OCI-M2 (cell line): ENCODE data around the gene ACTC1.

ENCODE experiments used
- DNase-seq: peaks from one replicate; lab custom pipeline; 2025; ENCODE audit not compliant: unreplicated experiment; lab: John Stamatoyannopoulos, UW

Gene ACTC1

DNA sequence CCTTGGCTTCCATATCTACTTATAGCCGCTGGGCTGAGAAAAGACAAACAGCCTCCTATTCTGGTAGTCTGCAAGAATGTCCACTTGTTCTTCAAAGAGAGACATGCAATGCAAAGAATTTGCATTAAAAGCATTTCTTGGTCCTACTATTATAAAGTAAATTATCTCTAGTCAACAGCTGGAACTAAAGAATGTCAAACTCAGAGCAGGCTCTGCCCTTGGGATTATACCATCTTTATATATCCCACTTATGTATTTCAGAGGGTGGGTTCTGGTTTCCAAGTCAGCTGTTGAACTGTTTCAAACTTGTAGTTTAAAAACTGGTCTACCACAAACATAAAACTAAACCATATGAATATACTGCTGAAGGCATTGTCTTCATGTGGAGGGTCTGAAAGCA is 7.0 kb upstream of the ACTC1 start:
- no peak for DNase-seq

DNA sequence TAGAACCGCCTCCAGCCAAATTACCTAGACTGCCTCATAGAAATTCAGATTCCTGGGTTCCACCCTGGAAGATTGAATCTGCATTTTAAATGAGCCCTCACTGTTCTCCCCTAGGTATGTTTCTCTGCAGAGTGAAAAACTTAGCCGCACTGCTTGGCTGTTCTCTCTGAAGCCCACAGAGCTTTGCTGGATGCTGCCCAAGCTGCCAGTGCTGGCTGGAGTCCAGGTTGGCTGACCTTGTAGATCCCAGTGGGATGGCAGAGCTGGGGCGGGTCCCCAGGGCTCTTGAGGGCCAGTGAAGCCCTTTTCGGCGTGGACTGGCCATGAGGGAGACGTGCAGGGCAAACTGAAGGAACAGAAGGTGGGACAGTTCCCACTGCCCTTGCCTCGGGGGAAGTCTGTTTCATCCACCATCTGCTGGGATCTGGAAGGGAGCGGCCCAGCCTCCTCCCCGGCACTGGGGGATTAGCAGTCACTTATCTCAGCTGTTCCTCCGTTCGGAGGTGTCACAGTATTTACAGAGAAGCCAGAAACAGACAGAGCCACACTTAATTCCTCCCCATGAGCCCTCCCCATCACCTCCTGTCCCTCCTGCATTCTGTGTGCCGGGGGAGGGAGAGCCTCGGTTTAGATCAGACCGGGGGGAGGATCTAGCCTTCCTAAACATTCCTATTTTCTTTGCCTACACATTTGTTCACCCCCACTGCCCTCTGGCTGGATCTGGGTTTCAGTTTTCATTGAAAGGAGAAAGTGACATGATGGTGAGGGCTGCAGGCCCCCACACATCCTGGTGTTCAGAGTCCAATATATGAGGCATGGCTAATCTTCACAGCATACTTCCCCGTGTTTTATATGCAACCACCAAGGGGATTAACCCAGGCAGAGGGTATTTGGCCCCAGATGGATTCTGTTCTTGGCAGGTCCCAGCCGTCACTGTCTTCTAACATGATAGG is 4.1 kb upstream of the ACTC1 start:
- DNase-seq = peak; percentile 20

DNA sequence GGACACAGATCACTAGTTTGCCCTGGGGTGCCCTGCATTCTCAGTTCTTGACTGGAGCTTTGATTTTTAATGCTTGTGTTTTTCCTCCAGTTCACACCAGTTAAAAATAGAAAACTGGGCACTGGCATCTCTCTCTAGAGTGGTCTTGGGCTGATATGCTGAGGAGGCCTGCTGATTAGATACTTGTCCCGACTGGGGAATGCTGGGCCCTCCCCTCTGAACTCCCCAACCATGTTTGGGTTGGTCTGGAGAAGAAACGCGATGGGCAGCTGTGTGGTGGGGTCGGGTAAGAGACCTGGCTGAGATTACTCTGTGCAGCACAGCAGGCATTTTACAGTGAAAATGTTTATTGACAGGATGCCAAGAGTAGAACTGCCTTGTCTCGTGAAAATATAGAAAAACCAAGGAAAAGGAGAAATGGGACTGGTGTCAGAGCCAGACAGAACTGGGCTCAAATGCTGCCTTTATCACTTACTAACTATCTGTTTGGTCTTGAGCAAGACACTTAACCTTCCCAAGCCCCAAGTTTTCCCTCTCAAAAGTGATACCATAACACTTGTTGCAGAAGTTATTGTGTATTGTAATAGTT is 1.6 kb upstream of the ACTC1 start:
- DNase-seq = no peak

DNA sequence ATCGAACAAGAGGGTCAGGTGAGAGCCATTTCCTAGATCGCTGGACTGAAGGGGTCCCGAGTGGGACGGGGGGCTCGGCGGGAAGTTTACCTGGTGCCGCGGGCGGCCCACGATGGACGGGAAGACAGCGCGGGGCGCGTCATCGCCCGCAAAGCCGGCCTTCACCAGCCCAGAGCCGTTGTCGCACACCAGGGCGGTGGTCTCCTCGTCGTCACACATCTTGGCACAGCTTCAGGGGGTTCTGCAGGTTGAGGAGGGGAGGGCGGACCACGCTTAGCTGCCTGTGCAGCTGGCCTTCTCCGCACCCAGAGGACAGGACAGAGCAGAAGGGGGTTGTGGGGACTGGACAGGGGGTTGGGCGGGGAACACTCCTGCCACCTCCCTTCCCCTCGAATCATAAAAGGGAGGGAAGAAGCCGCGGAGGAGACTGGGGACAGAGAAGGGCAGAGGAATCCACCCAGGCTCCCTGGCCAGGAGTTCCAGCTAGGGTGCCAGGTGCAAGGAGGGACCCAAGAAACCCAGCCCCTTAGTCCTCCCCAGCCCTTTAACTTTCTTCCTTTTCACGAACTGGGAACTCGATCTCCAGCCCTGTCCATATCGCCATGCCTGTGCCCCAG is 651 bp downstream of the ACTC1 start:
- DNase-seq = no peak

DNA sequence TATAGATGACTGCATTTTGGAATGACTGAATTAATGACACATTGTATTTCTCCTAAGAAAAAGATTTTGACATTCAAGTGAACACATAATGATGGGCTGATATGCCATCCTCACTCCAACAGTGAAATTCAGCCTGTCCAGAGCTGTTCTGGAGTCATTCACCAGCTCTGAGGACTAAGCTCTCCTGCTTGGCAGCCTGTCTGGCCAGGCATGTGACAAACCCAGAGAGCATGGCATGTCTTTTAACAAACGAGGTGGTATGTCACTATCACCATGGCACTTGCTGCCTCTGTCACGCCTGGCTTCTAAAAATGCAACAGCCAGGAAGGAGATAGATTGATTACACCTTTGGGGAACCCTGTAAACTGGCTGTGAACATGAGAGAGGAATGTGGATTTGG is 1.4 kb downstream of the ACTC1 start:
- DNase-seq = no peak

DNA sequence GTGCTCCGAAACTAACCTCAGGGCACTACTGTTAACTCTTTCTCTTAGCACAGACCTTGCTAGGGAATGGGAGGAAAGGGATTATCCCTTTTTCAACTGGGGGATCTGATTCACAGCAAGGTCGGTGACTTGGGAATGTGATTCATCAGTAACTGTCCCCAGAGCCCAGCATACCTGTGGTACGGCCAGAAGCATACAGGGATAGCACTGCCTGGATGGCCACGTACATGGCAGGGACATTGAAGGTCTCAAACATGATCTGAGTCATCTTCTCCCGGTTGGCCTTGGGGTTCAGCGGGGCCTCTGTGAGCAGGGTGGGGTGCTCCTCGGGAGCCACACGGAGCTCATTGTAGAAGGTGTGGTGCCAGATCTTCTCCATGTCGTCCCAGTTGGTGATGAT is 2.3 kb downstream of the ACTC1 start:
- no peak for DNase-seq

DNA sequence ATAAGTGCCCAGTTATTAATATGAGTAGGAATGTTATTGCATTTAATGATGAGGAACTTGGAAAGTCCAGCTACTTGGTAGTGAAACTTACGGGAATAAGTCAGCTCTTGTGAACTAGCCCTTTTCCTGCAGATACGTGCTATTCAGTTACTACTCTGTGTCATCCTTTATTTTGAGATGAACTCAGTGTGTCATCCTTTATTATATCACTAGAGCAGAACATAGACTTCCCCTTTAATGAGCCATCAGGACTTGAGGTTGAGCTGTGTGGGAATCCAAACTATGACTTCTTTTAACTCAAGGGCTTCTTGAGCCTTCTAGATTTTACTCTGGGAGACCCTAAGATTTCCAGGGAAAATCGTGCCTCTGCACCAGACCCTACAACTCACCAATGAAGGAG is 3.6 kb downstream of the ACTC1 start:
- no peak for DNase-seq

DNA sequence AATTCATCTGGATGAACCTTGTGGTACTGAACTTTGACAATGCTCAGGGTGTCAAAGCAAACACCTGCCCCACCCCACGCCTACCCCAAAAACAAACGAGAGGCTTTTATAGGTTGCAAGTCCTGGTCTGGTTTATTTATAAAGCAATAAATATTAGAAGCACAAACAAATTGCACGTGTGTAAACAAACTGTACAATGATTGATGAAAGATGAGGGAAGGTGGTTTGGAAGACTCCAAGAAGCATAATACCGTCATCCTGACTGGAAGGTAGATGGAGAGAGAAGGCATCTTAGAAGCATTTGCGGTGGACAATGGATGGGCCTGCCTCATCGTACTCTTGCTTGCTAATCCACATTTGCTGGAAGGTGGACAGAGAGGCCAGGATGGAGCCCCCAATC is 5.2 kb downstream of the ACTC1 start:
- DNase-seq = no peak

DNA sequence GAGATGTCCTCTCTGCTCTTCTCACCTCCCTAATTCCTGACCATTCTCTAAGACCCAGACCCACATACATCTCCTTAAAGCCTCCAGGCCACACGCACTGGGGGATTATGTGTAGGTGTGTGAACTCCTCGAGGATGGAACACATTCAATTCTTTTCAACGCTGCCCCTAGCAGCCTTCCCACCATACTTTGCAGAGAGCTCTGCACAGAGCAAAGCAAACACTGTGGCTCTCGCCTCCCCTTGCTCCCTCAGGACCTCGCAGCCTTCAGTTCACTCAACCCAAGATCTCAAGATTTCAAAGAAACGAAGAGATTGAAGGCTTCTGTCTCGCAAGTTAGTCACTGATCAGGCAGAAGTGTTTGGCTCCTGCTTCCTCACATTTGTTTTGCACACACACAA is 6.0 kb downstream of the ACTC1 start:
- DNase-seq = no peak

DNA sequence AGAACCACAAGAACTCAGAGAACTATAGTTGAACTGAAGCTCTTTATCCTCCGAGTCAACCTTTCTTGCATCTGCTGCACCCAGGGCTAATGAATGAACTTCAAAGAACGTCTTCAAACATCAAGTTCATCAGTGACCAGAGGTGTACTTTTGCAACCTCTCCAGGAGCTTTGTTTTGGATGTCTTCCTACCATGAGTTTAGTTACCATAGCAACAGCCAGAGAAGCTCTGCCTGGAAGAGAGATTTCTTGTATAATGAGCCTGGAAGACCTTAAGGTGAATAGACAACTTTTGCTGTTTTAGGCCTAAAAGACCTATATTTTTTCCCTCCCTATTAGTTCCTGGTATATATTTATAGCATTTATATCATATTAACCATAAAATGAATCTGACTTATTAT is 9.1 kb downstream of the ACTC1 start:
- no peak for DNase-seq

DNA sequence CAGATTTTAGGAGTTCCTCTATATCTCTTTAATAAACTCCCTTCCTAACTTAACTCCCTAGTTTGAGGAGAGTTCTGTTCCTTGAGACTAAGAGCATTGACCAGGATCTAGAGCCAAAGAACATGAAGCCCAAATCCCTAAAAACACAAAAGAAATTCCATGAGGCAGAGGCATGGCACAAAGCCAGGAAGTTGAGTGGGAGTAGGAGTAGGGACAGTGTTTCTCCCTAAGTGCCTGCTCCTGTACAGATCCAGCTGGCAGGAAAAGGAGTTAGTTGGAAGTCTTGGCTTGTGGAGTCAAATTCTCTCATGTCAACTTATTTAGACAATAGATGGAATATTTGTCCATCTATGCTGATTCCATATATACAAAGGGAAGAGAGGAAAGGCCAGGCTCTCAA is 11.4 kb downstream of the ACTC1 start:
- DNase-seq = no peak

DNA sequence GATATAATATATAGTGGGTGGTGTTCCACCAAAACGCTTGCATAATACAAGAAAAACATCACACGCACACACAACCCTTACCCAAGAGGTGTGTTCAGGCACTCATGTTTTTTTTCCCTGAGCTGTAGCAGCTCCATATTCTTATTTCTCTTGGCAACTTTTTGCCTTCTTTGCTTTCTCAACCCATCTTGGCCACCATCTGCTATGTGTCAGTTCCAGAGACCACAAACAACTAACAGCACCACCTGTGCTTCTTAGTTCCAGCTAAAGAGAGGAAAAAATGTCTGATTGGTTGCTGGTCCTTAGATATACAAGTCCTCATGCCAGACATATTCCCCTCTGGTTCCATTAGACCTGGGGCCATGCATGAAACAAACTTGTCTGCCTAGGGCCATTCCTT is 11.9 kb downstream of the ACTC1 start:
- DNase-seq = no peak

DNA sequence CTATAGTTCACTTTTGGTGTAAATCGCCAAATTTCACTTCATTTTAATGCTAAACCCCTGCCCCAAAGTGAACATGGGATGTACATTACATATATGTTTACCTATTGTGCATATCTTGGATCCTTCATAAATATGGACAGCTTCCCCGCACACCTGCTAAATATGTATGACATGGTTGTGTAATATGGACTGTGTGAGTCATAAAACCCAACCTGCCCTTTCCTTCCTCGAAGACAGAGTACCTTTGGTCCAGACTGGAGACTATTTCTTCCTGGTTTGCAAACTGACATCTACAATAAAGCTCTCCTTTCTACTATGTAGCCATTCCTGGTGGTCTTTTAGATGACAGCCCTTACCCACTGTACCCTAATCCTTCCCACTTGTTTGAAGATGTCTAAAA is 12.4 kb downstream of the ACTC1 start:
- no peak for DNase-seq

DNA sequence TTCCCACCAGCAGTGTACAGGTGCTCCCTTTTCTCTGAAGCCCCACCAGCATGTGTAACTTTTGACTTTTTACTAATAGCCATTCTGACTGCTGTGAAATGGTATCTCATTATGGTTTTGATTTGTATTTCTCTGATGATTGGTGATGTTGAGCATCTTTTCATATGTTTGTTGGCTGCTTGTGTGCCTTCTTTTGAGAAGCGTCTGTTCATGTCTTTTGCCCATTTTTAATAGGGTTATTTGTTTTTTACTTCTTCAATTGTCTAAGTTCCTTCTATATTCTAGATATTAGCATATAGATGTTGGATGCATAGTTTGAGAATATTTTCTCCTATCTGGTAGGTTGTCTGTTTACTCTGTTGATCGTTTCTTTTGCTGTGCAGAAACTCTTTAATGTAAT is 14.6 kb downstream of the ACTC1 start:
- no peak for DNase-seq

DNA sequence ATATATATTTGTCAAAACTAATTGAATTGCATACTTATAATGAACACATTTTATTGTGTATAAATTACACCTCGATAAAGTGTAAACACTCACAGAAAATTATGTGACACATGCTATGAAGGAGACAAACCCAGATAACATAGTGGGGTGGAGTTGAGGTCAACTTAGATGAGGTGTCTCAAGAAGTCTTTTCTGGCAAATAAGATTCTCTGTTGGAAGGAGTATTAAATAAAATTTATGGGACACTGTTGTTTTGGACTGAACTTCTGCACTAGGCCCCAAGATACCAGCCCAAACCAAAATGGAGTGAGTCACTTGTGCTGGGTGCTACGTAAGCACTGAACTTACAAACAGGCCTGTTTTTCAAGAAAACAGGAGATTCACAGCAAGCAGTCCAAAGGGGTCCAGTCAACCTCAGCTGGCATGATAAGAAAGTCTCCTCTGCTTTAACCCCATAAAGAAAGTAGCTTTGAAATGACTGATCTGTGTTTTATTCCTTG is 18.7 kb downstream of the ACTC1 start:
- DNase-seq = no peak

DNA sequence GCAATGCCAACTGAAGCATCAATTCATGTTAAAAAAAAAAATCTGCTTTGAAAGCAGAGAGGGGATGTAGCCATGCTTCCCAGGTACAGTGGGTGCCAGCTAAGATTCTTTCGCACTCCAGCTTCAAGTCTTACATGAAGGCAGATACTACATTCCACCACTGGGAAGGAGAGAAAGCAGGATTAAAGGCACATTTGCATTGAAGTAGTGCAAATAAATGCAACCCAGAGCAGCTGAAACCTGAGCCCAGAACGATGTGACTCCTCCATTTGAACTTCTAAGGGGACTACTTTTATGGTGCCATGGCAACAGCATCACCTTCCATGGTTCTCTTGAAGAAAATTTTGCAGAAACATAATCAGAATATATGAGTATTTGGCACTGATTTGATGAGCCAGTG is 21.4 kb downstream of the ACTC1 start:
- no peak for DNase-seq

DNA sequence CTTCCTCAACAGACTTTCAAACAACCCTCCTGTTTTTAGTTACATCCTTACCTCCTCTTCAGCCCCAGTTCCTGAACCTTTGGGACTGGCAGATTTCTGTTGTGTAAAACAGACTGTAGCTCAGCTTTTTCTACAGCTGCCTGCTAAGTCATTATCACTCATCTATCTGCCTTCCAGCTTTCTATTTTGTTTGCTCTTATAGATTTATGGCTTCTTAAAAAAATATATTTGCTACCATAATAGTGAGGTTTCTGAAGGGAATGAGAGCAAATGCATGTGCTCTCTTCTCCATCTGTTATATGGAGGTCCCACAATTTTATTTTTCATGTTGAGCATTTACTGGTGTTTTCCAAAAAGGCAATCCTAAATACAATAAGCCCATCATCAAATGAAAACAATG is 22.3 kb downstream of the ACTC1 start:
- no peak for DNase-seq

DNA sequence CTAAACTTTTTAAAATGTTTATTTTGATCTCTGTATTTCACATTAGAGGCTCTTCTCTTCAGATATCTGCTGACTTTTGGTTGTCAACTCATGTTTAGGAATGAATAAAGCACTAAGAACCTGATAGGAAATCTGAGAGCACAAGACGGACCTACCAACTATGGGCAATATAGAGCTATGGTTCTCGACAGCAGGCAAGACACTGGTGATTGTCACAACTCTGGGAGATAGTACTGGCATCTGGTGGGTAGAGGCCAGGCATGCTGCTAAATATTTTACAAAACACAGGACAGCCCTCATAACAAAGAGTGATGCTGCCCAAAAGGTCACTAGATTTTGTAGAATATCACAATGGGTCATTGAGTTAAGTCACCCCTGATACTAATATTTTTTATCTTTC is 23.0 kb downstream of the ACTC1 start:
- DNase-seq = no peak

DNA sequence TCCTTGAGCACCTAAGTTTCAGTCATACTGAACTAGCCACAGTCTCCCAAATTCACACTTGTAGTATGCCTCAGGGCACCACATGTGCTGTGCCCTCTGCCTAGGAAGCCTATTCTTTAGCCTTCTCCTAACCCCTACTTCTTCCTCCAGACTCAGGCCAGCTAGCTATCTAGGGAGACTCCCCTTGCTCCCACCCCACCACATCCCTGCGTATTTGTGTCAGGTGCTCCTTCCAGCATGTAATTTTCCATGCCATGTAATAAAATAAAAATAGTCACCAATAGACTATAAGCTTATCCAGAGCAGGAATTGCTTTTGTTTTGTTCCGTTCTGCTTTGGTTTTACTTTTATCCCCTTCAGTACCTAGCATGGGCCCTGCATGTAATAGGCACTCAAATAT is 25.6 kb downstream of the ACTC1 start:
- no peak for DNase-seq

DNA sequence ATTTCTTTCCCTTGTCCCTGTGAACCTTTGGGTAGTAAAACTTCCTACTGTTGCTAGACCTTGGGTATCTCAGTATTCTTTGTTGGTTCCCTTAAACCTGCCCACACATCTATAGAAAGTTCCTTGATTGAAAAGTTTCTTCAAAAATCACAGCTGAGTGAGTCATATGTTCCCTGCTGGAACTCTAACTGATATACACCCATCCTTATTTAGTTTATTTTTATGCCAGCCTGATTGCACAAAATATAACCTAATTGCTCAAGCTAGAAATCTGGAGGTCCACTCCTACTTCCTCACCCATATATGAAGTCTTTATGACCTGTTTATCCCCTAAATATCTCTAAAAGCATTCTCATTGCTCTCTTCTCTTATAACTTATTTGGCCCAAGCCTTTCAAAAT is 26.8 kb downstream of the ACTC1 start:
- no peak for DNase-seq

DNA sequence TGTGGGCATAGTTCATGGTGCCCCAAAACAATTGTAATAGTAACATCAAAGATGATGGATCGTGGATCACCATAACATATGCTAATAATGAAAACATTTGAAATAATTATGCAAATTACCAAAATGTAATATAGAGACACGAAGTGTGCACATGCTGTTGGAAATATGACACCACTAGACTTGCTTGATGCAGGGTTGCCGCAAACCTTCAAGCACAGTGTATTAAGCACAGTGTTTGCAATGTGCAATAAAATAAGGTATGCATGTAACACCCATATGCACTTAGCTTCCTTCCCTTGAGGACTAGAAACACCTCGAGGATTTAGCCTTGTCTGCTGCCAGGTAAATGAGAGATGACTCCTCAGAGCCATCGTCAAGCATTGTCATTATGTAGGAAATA is 29.6 kb downstream of the ACTC1 start:
- DNase-seq = no peak

DNA sequence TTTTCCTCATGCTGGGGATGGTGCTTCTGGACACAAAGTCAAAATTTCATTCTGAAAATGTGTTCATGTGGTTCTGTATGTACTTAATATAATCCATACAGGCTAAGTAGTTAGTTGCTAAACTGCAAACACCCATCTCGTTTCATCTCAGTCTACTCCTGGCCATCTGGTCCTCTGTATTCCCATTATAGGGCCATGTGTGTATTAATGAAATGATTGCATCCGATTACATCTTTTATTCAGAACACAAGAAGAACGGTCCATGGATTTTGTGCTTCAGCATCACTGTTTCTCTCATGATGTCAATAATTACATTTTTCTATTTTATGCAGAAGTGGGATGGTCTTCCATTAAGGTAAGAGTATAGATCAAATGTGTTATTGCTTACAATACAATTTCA is 34.4 kb downstream of the ACTC1 start:
- no peak for DNase-seq
